NCI-H2081 treated with DMSO at 0.1 percent for 48 hours (cell line): Measurements from ENCODE around the gene HERC6.
"Not testable (repeated sequence)": the region's sequence is repeated elsewhere in the genome, so short reads cannot be mapped to it uniquely, and the experiment has no call there.

ENCODE experiments used
- DNase-seq: peaks from one replicate; lab custom pipeline; 2025; lab: John Stamatoyannopoulos, UW

HERC6 gene

DNA sequence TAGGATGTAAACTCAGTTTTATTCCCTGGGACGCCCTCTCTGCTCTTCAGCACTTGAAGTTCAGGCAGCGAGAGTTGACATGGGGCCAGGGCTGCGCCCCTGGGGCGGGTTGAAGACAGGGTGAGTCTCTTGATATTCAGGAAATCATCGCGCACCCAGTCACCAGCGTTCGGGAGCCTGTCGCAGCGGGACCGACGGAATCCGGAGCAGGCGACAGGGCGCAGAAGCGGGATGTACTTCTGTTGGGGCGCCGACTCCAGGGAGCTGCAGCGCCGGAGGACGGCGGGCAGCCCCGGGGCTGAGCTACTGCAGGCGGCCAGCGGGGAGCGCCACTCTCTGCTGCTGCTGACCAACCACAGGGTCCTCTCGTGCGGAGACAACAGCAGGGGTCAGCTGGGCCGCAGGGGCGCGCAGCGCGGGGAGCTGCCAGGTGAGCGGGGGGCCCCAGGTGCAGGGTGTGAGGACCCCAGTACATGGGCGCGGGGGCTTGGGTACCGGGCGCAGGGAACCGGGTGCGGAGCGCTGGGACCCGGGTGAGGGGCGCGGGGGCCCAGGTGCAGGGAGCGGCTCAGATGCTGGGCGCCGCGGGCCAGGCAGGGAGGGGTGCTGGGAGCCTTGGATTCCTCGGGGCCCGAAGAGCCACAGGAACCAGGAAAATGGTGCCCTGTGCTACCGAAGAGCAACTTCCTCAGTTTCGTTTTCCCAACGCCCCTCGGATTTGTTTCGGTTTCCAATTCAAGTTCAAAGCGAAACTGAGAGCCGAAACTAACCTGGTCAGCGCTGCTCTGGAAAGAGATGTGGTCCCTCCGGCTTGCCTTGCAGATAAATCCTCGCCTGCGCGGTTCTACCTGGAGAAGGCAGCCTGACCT, at the start of gene HERC6:
Gene HERC6 (plus strand): TSS at position 162 of the 869 bp plus-strand sequence. CDS start 70 bp downstream, at position 232.
- peak; percentile 51 for DNase-seq

DNA sequence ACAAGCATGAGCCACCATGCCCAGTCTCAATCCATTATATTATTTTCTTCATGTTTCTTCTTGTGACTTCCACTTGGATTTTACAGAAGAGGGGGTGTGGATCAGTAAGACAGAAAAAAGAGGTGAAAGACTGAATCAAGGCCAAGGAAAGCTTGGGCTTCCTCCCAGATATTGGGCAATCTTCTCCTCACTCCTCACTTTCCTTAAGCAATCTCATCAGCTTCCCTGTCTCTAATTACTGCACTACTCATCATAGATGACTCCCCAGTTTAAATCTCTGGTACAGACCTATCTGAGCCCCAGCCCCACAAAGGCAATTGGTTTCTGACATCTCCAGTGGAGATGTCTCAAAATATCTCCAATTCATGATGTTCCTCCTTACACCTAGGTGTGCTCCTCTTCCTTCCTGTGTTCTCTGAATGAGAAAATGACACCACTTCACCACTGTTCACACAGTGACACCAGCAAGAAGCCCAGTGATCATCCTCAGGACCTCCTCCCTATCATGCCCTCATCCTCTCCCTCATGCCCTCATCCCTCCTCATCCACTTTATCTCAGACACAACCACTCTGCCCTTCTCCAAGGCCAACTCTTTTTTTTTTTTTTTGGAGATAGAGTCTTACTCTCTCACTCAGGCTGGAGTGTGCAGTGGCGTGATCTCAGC, 44.8 kb upstream of the HERC6 start:
- no peak for DNase-seq

DNA sequence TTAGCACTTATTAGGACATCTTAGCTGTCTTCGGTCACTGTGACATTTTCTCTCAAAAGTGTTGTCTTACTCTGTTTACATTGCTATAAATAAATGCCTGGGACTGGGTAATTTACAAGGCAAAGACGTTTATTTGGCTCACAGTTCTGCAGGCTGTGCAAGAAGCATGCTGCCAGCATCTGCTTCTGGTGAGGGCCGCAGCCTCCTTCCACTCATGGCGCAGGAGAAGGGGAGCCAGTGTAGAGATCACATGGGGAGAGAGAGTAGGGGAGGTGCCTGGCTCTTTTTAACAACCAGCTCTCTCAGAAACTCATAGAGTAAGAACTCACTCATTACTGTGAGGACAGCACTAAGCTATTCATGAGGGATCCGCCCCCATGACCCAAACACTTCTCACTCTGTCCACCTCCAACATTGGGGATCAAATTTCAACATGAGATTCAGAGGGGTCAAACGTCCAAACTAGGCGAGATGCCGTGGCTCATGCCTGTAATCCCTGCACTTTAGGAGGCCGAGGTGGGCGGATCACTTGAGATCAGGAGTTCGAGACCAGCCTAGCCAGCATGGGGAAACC, 43.5 kb upstream of the HERC6 start:
- DNase-seq: no peak

DNA sequence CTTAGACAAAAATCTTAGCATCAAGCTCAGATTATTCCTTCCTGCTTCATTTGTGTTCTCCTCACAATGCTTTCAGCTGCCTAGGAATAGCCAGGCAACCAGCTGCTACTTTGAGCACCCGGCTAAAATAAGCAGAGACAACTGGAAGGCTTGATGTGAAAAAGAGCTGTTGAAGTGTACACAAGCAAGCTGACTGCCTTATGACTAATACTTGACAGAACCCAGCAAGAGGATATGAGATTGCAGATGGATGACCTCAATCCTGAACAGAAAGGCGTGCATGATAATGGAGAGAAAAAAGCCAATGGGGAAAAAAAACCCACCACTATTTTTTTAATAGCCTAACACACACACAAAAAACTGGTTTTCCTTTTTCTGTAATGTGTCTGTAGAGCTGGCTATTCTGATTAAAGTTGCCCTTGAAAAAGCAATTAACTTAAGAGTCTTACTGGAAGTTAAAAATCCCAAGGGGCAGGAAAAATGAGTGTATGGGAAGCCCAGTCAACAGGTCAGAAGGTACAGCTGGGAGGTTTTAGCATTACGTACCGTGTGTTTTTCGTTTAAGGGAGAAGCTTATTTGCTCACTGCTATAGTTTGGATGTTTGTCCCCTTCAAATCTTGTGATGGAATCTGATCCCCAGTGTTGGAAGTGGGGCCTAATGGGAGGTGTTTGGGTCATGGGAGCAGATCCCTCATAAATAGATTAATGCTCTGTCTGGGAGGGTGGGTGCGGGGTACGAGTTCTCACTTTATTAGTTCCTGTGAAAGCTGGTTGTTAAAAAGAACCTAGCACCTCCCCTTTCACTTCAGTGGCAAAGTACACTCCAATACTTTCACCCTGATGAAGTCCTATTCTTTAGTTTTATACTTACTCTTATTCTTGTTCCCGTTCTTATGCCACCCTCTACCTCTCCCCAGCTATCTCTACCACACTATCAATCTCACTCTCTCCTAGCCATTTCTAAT, 37.1 kb upstream of the HERC6 start:
- DNase-seq: no peak

DNA sequence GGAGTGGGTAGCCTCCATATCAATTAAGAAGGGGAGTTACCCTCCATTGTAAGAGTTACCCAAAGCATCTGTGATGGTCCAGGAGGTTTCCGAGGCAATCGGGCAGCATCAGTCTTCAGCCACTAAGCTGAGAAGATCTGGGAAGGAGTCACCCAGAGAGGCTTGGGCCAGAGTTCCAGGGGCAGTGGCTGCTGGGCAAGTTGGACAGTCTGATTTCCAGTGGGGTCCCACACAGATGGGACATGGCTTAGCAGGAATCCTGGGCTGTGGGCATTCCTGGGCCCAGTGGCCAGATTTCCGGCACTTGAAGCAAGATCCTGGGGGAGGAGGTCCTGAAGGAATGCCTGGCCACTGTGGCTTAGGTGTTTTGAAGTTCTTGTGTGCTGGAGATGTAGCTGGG, 31.8 kb upstream of the HERC6 start:
- not testable (repeated sequence) for DNase-seq

DNA sequence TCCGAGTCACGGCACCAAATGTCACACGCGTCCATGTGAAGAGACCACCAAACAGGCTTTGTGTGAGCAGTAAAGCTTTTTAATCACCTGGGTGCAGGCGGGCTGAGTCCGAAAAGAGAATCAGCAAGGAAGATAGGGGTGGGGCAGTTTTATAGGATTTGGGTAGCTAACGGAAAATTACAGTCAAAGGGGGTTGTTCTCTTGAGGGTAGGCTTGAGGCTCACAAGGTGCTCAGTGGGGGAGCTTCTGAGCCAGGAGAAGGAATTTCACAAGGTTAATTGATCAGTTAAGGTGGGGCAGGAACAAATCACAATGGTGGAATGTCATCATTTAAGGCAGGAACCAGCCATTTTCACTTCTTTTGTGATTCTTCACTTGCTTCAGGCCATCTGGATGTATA, 29.9 kb upstream of the HERC6 start:
- DNase-seq: not testable (repeated sequence)

DNA sequence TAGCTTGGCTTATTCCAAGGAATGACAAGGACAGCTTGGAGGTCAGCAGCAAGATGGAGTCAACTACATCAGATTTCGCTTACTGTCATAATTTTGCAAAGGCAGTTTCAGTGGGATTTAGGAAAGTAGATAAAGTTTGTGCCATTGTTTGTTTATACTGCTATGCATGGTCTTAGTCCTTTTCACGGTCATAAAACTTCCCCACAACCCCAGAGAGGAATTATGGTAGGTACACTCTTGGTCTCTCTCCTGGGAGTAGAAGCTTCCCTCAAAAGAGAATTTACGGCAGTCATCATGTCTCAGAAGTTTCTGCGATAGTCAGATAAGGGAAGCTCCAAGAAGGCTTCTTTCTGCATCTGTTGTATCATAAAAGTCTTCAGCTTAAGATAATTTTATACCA, 27.9 kb upstream of the HERC6 start:
- no peak for DNase-seq

DNA sequence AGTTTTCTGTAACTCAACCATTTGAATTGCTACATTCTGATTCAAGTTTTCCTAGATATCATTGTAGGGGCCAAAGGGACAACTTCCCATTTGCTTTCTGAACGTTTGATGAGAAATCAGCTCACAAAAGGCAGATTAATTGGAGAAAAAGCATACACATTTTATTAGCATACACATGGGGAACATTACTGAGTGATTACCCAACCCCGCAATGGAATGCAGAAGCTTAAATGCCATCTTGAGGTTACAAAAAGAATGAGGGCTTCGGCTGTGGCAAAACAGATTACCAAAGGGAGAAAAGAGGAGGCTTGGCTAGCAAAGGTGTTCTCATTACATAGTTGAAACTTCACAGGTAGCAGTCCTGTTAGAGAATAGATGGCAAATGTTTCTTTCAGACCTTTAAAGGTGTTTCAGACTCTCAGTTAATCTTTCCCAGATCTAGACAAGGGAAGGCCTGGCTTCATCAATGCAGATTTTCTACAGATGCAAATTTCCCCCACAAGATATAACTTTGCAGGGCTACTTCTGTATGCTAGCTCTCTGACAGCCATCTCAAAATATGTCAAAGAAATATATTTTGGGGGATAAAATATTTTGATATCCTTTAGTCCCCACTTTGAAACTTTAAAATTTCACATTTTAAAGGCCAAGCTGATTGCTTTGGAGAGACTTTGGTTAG, 26.5 kb upstream of the HERC6 start:
- no peak for DNase-seq

DNA sequence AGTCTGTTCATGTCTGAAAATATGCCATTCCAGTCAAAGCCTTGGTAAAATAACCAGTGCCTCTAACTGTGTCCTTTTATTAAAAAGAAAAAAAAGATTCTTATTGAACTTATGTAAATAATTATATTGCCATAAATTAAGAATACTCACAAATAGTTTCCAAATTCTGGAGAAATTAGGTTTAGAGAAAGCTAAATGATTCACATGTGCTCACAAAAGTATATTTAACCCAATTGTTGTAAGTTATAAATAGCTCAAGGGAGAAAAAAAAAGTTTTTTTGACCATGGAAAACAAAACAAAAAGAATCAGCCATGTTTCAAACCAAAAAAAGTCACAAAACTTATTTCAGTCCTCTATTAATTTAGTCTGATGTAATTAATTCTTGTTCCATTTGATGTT, 25.3 kb upstream of the HERC6 start:
- DNase-seq: no peak

DNA sequence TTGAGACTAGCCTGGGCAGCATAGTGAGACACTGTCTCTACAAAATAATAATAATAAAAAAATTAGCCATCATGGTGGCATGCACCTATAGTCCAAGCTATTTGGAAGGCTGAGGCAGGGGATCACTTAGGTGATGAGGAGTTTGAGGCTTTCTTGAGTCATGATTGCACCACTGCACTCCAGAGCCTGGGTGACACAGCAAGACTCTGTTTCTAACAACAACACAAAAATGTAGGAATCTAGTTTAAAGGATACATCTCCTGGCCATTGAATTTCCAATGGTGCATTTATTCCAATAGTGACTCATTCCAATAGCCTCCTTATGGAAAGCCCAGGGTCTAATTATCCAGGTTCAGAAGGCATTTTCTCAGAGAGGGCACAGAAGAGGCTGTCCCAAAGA, 21.9 kb upstream of the HERC6 start:
- DNase-seq: no peak

DNA sequence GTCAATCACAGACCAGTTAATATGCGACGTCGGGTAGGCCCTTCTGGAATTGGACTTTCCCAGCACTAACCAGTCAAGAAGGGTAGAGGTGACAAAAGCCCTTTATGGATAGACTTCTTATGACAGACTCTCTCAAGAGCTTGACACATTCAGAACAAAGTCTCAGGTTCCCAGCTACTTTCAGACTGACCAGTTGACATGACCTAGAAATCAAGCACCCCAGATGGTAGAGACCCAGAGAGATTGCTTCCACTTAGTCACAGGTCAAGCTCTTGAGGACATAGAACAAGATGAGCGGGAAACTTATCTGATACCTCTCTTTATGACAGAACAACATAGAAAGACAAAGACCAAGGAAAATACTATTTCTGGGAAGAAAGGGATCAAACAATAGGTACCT, 21.4 kb upstream of the HERC6 start:
- DNase-seq: no peak

DNA sequence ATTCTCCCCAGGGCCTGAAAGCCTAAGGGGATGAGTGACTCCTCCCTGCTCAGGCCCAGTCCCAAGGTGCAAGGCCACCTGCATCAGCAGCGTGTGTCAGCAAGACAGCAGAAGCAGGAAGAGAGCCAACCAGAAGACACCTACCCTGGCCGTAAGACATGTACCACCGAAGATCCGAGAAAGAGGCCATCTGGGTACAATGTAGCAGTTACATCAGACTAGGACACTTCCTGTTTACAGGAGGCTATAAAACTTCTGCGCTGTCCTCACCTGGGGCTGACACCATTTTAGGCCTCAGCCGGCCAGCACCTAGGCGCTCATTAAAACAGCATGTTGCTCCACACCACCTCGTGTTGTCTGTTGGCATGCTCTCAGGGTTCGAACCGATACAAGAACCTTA, 19.1 kb upstream of the HERC6 start:
- DNase-seq: no peak

DNA sequence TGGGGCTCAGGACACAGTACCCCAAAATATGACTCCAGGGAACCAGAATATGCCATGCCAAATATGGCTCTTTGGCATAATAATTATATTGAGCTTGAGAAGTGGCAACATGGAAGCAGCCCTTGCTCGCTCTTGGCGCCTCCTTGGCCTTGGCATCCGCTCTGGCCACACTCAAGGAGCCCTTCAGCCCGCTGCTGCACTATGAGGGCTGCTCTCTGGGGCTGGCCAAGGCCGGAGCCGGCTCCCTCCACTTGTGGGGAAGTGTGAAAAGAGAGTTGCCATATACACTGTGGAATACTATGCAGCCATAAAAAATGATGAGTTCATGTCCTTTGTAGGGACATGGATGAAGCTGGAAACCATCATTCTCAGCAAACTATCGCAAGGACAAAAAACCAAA, 18.4 kb upstream of the HERC6 start:
- no peak for DNase-seq

DNA sequence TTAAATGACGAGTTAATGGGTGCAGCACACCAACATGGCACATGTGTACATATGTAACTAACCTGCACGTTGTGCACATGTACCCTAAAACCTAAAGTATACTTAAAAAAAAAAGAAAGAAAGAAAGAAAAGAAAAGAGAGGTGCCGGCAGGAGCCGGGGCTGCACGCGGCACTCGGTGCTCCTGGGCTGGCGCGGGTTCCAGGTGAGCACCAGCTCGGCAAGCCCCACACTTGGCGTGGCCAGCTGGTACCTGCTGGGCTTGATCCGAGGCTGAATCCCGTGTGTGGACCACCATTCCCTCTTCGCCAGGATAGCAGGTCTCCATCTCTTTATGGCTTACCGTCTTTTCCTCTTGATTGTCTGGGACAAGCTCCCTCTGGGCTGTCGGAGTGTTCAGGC, 17.9 kb upstream of the HERC6 start:
- DNase-seq: no peak

DNA sequence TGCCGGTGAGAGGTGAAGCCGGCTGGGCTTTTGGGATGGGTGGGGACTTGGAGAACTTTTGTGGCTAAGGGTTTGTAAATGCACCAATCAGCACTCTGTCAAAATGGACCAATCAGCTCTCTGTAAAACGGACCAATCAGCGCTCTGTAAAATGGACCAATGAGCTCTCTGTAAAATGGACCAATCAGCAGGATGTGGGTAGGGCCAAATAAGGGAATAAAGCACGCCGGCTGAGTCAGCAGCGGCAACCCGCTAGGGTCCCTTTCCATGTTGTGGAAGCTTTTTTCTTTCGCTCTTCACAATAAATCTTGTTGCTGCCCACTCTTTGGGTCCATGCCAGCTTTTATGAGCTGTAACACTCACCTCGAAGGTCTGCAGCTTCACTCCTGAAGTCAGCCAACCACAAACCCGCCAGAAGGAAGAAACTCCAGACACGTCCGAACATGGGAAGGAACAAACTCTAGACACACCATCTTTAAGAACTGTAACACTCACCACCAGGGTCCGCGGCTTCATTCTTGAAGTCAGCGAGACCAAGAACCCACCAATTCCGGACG, 17.4 kb upstream of the HERC6 start:
- DNase-seq: not testable (repeated sequence)

DNA sequence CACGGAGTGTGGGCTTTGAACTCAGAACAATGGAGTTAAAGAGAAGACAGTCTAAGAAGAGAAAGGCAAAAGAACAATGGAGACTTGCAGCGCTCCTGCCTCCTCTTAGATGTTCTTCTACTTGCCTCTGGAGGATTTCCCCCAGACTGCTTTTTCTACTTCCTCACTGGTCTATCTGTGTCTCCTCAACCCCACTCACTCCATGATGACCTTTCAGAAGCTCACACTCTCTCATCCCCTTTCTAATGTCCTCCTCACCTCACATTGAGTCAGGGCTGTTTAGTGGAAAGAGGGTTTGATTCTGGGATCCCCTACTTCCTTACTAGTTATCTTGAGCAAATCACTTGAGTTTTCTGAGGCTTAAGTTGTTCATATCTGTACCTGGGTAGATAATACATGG, 12.2 kb upstream of the HERC6 start:
- no peak for DNase-seq

DNA sequence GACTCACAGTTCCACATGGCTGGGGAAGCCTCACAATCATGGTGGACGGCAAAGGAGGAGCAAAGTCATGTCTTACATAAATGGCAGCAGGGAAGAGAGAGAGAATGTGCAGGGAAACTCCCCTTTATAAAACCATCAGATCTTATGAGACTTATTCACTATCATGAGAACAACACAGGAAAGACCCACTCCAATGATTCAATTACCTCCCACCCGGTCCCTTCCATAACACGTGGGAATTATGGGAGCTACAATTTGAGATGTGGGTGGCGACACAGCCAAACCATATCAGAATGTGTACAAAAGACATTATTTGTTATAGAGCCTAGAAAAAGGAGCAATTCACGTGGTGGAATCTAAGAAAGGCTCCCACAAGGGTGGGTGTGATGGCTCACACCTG, 10.8 kb upstream of the HERC6 start:
- DNase-seq: no peak

DNA sequence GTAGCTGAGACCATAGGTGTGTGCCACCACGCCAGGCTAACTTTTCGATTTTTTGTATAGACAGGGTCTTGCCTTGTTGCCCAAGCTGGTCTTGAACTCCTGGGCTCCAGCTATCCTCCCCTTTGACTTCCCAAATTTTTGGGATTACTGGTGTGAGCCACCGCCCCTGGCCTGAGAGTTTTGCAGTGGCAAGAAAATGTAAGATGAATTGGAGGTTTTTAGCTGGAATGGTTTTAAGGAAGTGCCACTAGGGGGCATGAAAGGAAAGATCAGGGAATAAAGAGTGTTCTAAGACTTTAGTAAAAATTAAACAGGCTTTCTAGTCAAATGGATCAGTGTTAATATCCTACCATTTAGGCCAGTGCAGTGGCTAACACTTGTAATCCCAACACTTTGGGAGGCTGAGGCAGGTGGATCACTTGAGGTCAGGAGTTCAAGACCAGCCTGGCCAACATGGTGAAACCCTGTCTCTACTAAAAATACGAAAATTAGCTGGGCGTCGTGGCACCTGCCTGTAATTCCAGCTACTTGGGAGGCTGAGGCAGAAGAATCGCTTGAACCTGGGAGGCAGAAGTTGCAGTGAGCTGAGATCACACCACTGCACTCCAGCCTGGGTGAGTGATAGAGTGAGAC, 9.4 kb upstream of the HERC6 start:
- not testable (repeated sequence) for DNase-seq

DNA sequence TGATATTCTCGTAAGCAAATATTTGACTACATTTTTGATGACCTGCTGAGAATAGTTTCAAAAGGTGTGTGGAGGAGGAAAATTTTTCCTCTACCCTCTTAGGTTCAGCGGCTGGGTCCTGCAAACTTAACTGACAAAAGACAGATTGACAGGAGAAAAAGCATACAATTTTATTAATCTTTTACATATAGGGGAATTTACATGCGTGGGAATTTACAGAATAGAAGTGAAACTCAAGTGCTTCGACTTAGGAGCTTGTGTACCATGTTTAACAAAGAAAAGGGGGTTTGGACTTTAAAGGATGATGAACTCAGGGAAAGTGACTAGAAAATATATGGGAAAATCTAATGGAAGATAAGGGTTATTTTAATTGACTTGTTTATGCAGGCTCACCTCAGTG, 2.5 kb downstream of the HERC6 start:
- DNase-seq: no peak

DNA sequence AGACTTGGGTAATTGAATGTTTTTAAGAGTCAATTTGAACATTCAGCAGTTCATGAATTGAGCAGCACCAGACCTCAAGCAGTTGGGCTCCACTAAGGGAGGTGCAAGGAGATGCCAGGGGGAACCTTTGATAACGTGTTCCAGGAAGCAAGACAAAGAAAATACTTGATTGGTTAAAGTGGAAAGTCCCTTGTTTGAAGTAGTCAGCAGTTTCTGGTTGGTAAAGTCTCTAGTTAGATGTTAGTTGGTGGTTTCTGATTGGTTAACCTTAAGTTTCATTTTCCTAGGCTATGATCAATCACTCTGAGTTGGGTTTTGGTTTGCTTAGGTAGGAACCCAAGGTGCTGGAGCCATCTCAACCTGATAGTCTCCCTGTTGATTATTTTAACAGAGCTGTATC, 4.0 kb downstream of the HERC6 start:
- DNase-seq: no peak

DNA sequence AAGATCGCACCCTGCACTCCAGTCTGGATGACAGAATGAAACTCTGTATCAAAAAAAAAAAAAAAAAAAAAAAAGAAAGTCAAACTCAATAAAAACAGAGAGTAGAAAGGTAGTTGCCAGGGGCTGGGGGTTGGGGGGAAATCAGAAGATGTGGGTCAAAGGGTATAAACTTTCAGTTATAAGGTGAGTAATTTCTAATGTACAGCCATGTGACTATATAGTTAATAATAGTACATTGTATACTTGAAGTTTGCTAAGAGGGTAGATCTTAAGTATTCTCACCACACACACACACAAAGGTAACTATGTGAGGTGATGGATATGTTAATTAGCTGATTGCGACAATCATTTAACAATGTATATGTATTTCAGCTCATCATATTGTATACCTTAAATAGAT, 11.5 kb downstream of the HERC6 start:
- no peak for DNase-seq
